GM20000 (cell line): ENCODE results near the gene TOX3.

Source experiments
- DNase-seq: peaks from one replicate; pipeline ENCODE4 v3.0.0; 2012; ENCODE audit warnings: low spot score
- CTCF ChIP-seq: IDR thresholded peaks from 2 replicates; pipeline ENCODE4 v1.5.1; 2012; ENCODE audit warnings: mild to moderate bottlenecking, control low read depth; ENCODE audit errors: extremely low read depth, missing control alignments

TOX3 gene

GRCh38 chr16:52570495-52571091, 23.6 kb upstream of the TOX3 start:
- no peak for DNase-seq

DNA sequence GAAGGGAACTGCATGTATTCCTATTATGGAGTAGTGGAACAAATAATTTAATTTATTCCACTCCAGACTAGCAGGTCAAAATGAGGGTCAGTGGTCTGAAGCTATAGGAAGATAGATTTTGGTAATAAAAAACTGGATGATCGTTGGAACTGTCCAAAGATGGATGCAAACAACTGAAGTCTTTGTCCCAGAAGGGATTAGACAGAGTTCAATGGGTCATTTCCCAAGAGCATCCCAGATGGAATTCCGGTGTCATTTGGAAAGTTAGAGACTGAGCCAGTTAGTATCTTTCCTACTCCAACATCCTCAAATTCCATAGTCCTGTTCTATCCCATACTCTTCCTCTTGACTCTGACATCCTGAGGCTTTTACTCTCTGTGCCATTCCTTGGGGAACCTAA, 22.8 kb upstream of the TOX3 start:
- DNase-seq, result no peak

More at GRCh38 chr16:52570495-52571091, 23.6 kb upstream of the TOX3 start:
- no peak for TF ChIP-seq CTCF

GRCh38 chr16:52568983-52569690, 22.2 kb upstream of the TOX3 start:
- DNase-seq, result no peak
- no peak for TF ChIP-seq CTCF

More for the DNA sequence above, 22.8 kb upstream of the TOX3 start:
- TF ChIP-seq CTCF, result no peak

- no peak for TF ChIP-seq CTCF
- DNase-seq, result no peak
Observed at GRCh38 chr16:52568495-52568894, 21.6 kb upstream of the TOX3 start.

DNA sequence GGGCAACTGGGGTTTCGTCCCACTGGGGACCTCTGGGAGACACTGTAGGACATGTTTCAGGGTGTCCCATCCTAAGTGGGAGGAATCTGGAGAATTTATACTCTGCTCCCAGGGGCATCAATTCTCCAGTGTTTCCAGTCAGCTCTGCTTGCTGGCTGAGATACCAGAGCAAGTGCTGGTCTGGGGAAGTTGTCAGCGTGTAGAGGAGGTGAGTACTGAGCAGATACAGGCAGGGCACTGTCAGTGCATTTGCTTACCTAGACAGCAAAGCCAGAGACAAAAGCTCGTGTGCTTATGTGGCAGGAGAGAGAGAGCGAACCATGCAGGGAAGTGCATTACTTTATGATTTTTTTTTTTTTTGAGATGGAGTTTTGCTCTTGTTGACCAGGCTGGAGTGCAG, 20.2 kb upstream of the TOX3 start:
- TF ChIP-seq CTCF, result no peak
- DNase-seq, result no peak

DNA sequence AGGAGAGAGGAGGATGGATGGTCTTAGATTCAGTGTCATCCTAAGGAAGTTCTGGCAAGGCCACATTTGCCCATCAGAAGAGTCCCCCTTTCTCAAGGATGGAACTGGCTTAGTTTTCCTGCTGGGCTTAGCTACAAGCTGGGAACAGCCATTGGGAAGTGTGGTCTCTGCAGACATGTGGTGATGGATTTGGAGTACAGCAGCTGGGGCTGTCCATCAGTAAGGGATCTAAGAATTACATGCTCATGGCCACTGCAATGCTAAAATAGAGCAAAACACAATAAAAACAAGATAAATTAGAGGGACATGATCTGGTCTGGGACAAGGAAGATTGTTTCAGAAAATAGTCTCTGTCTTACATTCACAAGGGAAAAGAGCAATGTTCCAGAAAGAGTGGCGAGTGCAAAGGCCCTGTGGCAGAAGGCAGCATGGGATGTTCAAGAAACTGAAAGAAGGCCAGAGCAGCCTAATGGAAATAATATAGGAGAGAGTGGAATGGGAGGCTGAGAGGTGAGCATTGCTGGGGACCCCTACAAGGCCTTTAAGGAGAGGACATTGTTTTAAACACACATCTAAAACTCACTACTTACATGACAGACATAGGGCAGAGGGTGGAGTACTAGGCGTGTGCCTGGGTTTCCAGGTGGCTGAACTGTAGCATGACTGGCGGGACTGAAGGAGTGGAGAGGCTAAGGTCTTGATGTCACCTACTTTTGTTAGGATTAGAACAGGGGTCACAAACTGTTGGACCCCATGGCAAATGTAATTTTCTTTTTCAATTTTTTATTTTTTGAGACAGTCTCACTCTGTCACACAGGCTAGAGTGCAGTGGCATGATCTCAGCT, 17.0 kb upstream of the TOX3 start:
- no peak for TF ChIP-seq CTCF
- no peak for DNase-seq

- no peak for TF ChIP-seq CTCF
- no peak for DNase-seq
Observed at GRCh38 chr16:52562770-52563169, 15.8 kb upstream of the TOX3 start.
